ENCODE measurements around the gene ASCC1. TPM values are rescaled to one million over a fixed set of nuclear protein-coding genes. Genes with fewer than 3 reads are reported as not detected.

Gene ASCC1
- total and polyA plus RNA-seq, 2 experiments from 2014 or later, result 31.8 to 38.7 TPM

DNA sequence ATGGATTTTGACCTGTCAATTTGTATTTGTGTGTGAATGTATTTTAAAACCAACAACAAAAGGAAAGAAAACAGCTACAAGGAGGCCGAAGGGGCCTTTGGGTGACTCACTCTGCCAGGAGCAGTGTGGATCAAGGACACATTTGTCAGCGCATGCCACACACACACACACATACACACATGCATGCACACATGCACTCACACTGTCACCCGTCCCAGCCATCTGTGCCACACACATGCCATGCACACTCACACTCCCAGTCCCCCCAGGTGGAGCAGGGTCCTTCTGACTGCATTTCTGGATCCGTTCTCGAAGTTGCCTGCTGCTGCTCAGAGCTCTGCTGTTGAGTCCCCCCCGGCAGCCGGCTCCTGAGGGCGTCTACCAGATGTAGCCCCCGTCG is 153.7 kb downstream of the ASCC1 start:
- Histone ChIP-seq H3K4me2 (no peak overlapping the region), H3K36me3 (replicated peaks; ENCODE audit: insufficient read depth, low read depth) (no peaks in the 10 kb centered on the region), H4K20me1 (ENCODE audit: insufficient read depth, poor library complexity, severe bottlenecking) (no peaks in the 10 kb centered on the region), H3K4me3 (no peak overlapping the region), H2AFZ (no peak overlapping the region), H3K79me2 (no peaks in the 10 kb centered on the region), H3K4me1 (ENCODE audit: insufficient read depth) (no peaks in the 10 kb centered on the region), H3K9me2 (replicated peaks; ENCODE audit: insufficient read depth) (no peaks in the 10 kb centered on the region), H3K27ac (no peak overlapping the region), H3K27me3 (no peaks in the 10 kb centered on the region), H3K9me3 (ENCODE audit: low read depth) (no peaks in the 10 kb centered on the region)
- 95% methylated on average over 10 of the region's 10 CpGs for WGBS (ENCODE audit: low lambda C conversion rate, missing lambda C conversion rate)
- no peak for TF ChIP-seq EZH2 (IDR thresholded peaks at IDR 0.05; ENCODE audit: borderline replicate concordance)
- TF ChIP-seq EZH2phosphoT487 (IDR thresholded peaks at IDR 0.05; ENCODE audit: low read depth, severe bottlenecking, unreplicated experiment), result no peak
- TF ChIP-seq CTCF (IDR thresholded peaks at IDR 0.05; ENCODE audit: poor library complexity), result no peak
- no peak for DNase-seq (ENCODE audit: low spot score)

- DNase-seq (ENCODE audit: low spot score), result no peak
- WGBS (ENCODE audit: low lambda C conversion rate, missing lambda C conversion rate), result 94% methylated on average over 9 of the region's 9 CpGs
- Histone ChIP-seq H3K27me3 (no peaks in the 10 kb centered on the region), H3K36me3 (replicated peaks; ENCODE audit: insufficient read depth, low read depth) (no peaks in the 10 kb centered on the region), H3K27ac (no peak overlapping the region), H3K79me2 (no peaks in the 10 kb centered on the region), H2AFZ (no peak overlapping the region), H3K4me1 (ENCODE audit: insufficient read depth) (no peaks in the 10 kb centered on the region), H3K4me2 (no peak overlapping the region), H3K9me2 (replicated peaks; ENCODE audit: insufficient read depth) (no peaks in the 10 kb centered on the region), H4K20me1 (ENCODE audit: insufficient read depth, poor library complexity, severe bottlenecking) (no peaks in the 10 kb centered on the region), H3K9me3 (ENCODE audit: low read depth) (no peaks in the 10 kb centered on the region), H3K4me3 (no peak overlapping the region)
- no peak for TF ChIP-seq EZH2 (IDR thresholded peaks at IDR 0.05; ENCODE audit: borderline replicate concordance)
- TF ChIP-seq EZH2phosphoT487 (IDR thresholded peaks at IDR 0.05; ENCODE audit: low read depth, severe bottlenecking, unreplicated experiment), result no peak
- no peak for TF ChIP-seq CTCF (IDR thresholded peaks at IDR 0.05; ENCODE audit: poor library complexity)
These were observed 154.1 kb downstream of the ASCC1 start for GRCh38 chr10:72061930-72062329.

- Histone ChIP-seq H3K36me3 (replicated peaks; ENCODE audit: insufficient read depth, low read depth) (no peaks in the 10 kb centered on the region), H3K4me1 (ENCODE audit: insufficient read depth) (no peaks in the 10 kb centered on the region), H3K79me2 (no peaks in the 10 kb centered on the region), H3K4me2 (no peak overlapping the region), H2AFZ (no peak overlapping the region), H4K20me1 (ENCODE audit: insufficient read depth, poor library complexity, severe bottlenecking) (no peaks in the 10 kb centered on the region), H3K4me3 (no peak overlapping the region), H3K9me3 (ENCODE audit: low read depth) (no peaks in the 10 kb centered on the region), H3K27ac (no peak overlapping the region), H3K9me2 (replicated peaks; ENCODE audit: insufficient read depth) (no peaks in the 10 kb centered on the region), H3K27me3 (no peaks in the 10 kb centered on the region)
- WGBS (ENCODE audit: low lambda C conversion rate, missing lambda C conversion rate), result 75% methylated on average over 5 of the region's 5 CpGs
- DNase-seq (ENCODE audit: low spot score), result no peak
- TF ChIP-seq EZH2phosphoT487 (IDR thresholded peaks at IDR 0.05; ENCODE audit: low read depth, severe bottlenecking, unreplicated experiment) (no peak), CTCF (IDR thresholded peaks at IDR 0.05; ENCODE audit: poor library complexity) (no peak), EZH2 (IDR thresholded peaks at IDR 0.05; ENCODE audit: borderline replicate concordance) (no peak)
These were observed 154.6 kb downstream of the ASCC1 start for GRCh38 chr10:72061491-72061890.
